Heart left ventricle (tissue), 13 donors: ENCODE results near the gene RSPO4.

Experiments
- POLR2A ChIP-seq, 2 donors: fragments of 450-650 bp; IDR thresholded peaks; one replicate each; pipeline ENCODE4 v1.6.1; 2017; ENCODE audit warnings: antibody characterized with exemption in 2 of 2, mild to moderate bottlenecking in 2 of 2, moderate library complexity in 2 of 2
- TF ChIP-seq, protein P1 (sequence below), 12 donors: fragments of 200-600 bp; sonication (generic) in 4 of 12; IDR thresholded peaks; one replicate each; pipeline versions ENCODE4 v1.5.0 to v1.8.0; 2018 to 2022; ENCODE audit warnings: antibody characterized with exemption in 12 of 12, mild to moderate bottlenecking in 5 of 12
- donor health status: ischemic (EF 13 %, LVEDD 7.1; RV severe dilation, severe dysfunction).
- donor health status: DM: no; HTN: yes; CAD: no.
- donor health status: DM: no; HTN: no; CAD: no.
- donor health status: ischemic (EF 25% LVEDD 6.9; RV normal size, moderate dysfunction).
- donor health status: ischemic (EF 25% LVEDD 5.7; RV mildly dilated, moderate dysfunction).
- donor health status: ischemic (EF 35%, LVEDD 5.7; RV mildly dilated, moderate dysfunction).
- donor health status: nonischemic (EF 11% LVEDD 7.7; RV severe dilation, severe dysfunction).
- donor health status: DM: yes; HTN: yes; CAD: no.
- donor health status: PGD.
- donor health status: ischemic (EF 29% LVEDD 5.4; RV normal size, mild dysfunction).
- donor health status: nonischemic (EF 23%, LVEDD 6.1; RV moderate dilation, normal function).

DNA sequence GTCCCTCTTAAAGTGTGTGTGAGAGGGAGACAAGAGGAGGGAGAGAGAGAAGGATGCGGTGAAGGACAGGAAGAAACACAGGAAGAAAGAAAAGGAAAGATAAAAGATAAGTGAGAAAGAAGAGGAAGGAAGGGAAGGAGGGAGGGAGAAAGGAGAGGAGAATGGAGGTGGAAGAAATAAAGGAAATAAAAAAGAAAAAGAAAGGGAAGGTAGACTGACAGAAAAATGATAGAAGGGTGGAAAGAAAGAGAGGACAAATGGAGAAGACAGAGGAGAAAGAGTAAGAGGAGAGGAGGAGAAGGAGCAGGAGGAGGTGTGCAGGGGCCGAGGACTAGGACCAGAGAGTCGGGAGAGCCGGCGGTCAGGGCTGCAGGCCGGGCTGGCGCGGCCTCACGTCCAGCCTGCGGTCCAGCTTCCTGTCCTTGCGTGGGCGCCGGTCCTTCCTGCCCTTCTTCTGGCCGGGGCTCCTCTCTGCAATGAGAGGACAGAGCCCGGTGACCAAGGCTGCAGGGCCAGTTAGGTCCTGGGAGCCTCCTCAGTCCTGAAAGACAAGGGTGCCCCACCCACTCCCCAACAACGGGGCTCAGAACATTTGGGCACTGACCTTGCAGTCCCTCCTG lies 42.0 kb downstream of the RSPO4 start:
- TF ChIP-seq, protein P1, sequence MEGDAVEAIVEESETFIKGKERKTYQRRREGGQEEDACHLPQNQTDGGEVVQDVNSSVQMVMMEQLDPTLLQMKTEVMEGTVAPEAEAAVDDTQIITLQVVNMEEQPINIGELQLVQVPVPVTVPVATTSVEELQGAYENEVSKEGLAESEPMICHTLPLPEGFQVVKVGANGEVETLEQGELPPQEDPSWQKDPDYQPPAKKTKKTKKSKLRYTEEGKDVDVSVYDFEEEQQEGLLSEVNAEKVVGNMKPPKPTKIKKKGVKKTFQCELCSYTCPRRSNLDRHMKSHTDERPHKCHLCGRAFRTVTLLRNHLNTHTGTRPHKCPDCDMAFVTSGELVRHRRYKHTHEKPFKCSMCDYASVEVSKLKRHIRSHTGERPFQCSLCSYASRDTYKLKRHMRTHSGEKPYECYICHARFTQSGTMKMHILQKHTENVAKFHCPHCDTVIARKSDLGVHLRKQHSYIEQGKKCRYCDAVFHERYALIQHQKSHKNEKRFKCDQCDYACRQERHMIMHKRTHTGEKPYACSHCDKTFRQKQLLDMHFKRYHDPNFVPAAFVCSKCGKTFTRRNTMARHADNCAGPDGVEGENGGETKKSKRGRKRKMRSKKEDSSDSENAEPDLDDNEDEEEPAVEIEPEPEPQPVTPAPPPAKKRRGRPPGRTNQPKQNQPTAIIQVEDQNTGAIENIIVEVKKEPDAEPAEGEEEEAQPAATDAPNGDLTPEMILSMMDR (IDR thresholded peaks at IDR 0.05): no peak
- TF ChIP-seq POLR2A (IDR thresholded peaks at IDR 0.05): no peak
